Mesenteric fat pad (tissue), 1 donor: ENCODE measurements around the gene CCDC92. TPM values are rescaled to one million over a fixed set of nuclear protein-coding genes. Genes with fewer than 3 reads are reported as not detected.

ENCODE experiments used
- DNase-seq: peaks from one replicate; pipeline ENCODE4 v3.0.0-alpha.2; 2020; ENCODE audit warnings: low spot score
- total RNA-seq: library from RNA; stranded (reverse); fragmentation: NEBNext Ultra II Directional; extraction: Animal tissue kit (Norgen Biotek cat#: 25700); gene quantifications from one replicate; pipeline ENCODE4 v1.2.1, GENCODE V29; 2021
- donor health status: DM: yes; HTN: yes; CAD: no.

Gene CCDC92
- total RNA-seq, 1 donor from 2014 or later, result 68.7 TPM

DNA sequence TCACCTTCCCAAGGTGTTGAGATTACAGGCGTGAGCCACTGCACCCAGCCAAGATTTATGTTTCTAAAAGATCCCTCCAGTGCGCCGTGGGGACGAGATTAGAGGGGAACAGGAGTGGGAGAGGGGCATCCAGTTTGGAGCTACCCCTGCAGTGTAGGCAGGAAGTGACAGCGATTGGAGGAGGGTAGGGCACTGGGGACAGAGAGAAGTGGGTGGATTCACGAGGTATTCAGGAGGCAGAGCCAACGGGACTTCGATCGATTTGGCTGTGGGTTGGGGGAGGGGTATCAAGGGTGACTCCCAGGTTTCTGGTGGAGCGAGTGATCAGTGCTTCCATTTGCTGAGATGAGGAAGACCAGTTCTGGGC lies 82.1 kb downstream of the CCDC92 start:
- DNase-seq, result no peak

DNA sequence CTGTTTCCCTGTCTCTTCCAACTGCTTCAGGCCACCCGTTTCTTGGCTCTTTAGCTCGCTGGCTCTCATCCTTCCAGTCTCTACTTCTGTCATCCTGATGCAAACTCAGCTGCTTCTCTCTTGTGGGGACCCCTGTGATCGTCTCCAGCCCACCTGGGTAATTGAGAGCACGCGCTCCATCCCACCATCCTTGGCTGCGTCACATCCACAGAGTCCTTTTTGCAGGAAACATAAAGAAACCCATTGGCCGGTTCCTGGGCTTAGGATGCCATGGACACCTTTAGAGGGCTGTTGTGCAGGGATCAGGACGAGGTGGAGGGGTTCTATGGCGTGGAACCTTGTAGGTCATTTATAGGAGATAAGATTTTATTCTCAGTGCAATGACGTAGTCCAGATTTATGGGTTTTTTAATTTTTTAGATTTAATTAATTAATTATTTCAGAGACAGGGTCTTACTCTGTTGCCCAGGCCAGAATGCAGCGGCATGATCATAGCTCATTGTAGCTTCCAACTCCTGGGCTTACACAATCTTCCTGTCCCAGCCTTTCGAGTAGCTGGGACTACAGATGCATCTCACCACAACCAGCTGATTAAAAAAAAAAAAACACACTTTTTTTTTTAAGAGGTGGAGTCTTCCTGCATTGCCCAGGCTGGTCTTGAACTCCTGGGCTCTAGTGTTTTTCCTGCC lies 82.6 kb downstream of the CCDC92 start:
- DNase-seq, result peak; percentile 81

DNA sequence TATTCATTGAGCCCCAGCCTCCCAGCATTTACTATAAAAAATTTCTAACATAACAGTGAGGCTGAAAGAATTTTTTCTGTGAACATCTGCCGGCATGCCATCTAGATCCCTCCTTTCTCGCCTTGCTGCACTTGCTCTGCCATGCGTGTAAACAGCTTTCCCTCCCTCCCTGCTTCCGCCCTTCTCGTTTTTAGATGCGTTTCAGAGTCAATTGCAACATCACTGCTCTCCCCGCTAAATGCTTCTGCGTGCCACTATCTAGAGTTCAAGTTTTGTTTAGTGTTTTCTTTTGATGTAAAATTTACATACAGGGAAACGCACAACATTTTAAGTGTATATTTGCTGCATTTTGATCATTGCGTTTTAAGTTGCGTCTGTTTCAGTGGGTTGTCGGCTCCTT lies 83.6 kb downstream of the CCDC92 start:
- DNase-seq, result no peak

DNA sequence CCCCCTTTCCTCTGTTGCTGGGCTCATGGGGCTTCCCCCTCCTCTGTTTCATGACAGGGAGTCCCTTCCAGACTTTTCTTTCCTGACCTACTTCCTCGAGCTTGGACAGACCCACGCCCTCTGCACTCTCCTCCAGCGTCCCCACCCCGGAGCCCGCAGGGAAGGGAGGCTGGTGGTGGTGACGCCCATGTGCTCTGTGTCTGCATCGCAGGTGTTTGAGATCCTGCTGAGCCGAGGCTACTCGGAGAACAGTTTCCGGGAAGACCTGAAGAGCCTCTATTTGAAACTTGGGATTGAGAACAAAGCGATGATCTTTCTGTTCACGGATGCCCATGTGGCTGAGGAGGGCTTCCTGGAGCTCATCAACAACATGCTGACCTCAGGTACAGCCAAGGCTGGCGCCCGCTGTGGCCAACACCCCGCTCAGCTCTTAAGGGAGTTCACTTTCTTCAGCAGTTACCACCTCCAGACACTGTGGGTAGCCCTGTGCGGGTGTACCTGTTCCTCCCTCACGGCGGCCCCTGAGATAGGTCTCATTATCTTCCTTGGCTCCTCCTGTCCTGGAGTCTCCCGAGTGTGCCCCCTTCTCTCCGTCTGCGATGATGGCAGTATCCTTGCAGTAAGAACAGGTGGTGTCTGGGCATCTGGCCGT lies 85.6 kb downstream of the CCDC92 start:
- DNase-seq, result peak; percentile 85

DNA sequence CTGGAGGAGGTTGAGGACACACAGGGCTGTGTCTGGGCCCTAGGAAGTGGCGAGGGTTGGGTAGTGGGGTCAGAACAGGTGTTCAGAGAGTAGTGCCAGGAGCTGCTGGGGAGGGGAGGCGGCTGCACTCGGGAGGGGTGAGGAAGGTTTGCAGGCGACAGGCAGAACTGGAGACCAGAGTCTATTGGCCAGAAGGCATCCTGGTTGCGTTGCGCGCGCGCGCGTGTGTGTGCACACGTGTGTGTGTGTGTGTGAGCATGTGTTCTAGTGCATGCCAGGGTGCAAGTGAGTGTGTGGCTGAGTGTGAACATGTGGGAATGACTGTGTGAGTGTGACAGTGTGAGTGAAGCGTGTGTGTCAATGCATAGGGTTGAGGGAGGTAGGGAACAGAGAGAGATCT lies 86.4 kb downstream of the CCDC92 start:
- no peak for DNase-seq

Other genes with a start within 250 kb of the CCDC92 start
- gene DNAH10, start 210.5 kb downstream of the CCDC92 start, total RNA-seq, result 0.51 TPM
- 85.0 TPM for gene ZNF664, start 384 bp upstream of the CCDC92 start, total RNA-seq